ENCODE data around the gene TUBA3E.
"Not testable (repeated sequence)": the region's sequence is repeated elsewhere in the genome, so short reads cannot be mapped to it uniquely, and the experiment has no call there.

Gene TUBA3E

GRCh38 chr2:130150181-130151144 lies 47.8 kb downstream of the TUBA3E start:
- TF ChIP-seq ZFX (IDR thresholded peaks at IDR 0.05), result no peak
- no peak for TF ChIP-seq CTCF (conservative IDR thresholded peaks at IDR 0.05)
- H3K27ac ChIP-seq, result no peak overlapping the region

GRCh38 chr2:130148515-130148914 lies 49.7 kb downstream of the TUBA3E start:
- H3K27ac ChIP-seq, result not testable (repeated sequence)

DNA sequence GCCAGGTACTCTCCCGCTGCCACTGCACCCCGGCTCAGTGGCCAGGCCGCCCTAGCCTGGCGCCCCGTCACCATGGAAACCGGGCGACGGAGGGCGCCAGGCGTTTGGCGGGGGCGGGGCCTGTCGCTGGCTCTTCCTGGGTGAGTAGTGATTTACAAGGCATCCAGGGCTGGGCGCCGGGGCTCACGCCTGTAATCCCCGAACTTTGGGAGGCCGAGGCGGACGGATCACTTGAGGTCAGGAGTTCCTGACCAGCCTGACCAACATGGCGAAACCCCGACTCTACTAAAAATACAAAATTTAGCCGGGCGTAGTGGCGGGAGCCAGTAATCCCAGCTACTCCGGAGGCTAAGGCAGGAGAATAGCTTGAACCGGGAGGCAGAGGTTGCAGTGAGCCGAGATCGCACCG lies 53.2 kb downstream of the TUBA3E start, which contains the start of gene CCDC74B:
CCDC74B (minus strand) TSS at position 107 of the 409 bp plus-strand sequence. CDS start 116 bp downstream, outside the sequence.
- H3K27ac ChIP-seq, result not testable (repeated sequence)

GRCh38 chr2:130143266-130144039 lies 54.8 kb downstream of the TUBA3E start:
- H3K27ac ChIP-seq, result not testable (repeated sequence)

GRCh38 chr2:130142396-130143265 lies 55.6 kb downstream of the TUBA3E start:
- not testable (repeated sequence) for H3K27ac ChIP-seq
